Endothelial cell of umbilical vein (primary cell): ENCODE measurements around the gene DOCK6. TPM values are rescaled to one million over a fixed set of nuclear protein-coding genes. Genes with fewer than 3 reads are reported as not detected.

ENCODE experiments used
- BruUV-seq: library from RNA; stranded (reverse); fragments of 400-500 nt; replicated peaks from 2 replicates; lab custom pipeline; 2021; lab: Mats Ljungman, UMichigan
- CTCF ChIA-PET: fragments of 300-600, 350-600 bp; sonication (Branson Sonifier 250); formaldehyde crosslinking; loops from one replicate; lab custom pipeline; 2021; ENCODE audit warnings: antibody characterized with exemption, inconsistent platforms; lab: Charles Lee
- POLR2A ChIA-PET: fragments of 300-600, 350-600 bp; sonication (Branson Sonifier 250); formaldehyde crosslinking; loops from one replicate; lab custom pipeline; 2021; ENCODE audit warnings: antibody characterized with exemption, inconsistent platforms; lab: Charles Lee
- DNase-seq: peaks from one replicate; pipeline ENCODE4 v3.0.0-alpha.2; 2011; ENCODE audit warnings: low read depth, low spot score
- FAIRE-seq: peaks from 2 replicates; lab custom pipeline; 2011; peaks lifted over from hg19 to GRCh38; lab: Jason Lieb, UNC
- H2AFZ ChIP-seq: 2 replicates; pipeline ENCODE4 v1.6.0; 2012; ENCODE audit warnings: low read depth, low read length, control low read depth, inconsistent platforms
- H3K27ac ChIP-seq: 2 replicates; pipeline ENCODE4 v1.5.1; 2011; ENCODE audit warnings: low read depth, mild to moderate bottlenecking, control low read depth, low read length, moderate library complexity; ENCODE audit not compliant: insufficient read depth
- H3K27me3 ChIP-seq, 2 experiments: 2 replicates each; pipeline versions ENCODE4 v1.6.0 to v1.6.1; 2011; ENCODE audit warnings: low read length in 2 of 2, mixed read lengths in 1 of 2; ENCODE audit not compliant: control insufficient read depth in 2 of 2, insufficient read depth in 2 of 2
- H3K36me3 ChIP-seq, 2 experiments: 2 replicates in 1 of 2; 3 replicates in 1 of 2; pipeline ENCODE4 v1.5.1; 2011; ENCODE audit warnings: low read length in 2 of 2, mild to moderate bottlenecking in 1 of 2, moderate library complexity in 1 of 2; ENCODE audit not compliant: control insufficient read depth in 2 of 2, insufficient read depth in 2 of 2; ENCODE audit errors: extremely low read depth in 1 of 2
- H3K4me1 ChIP-seq: 3 replicates; pipeline ENCODE4 v1.5.1; 2011; ENCODE audit warnings: mild to moderate bottlenecking, low read length; ENCODE audit not compliant: control insufficient read depth, insufficient read depth; ENCODE audit errors: extremely low read depth
- H3K4me2 ChIP-seq: 2 replicates; pipeline ENCODE4 v1.6.1; 2011; ENCODE audit warnings: low read length, control low read depth, mixed read lengths; ENCODE audit not compliant: insufficient read depth
- H3K4me3 ChIP-seq, 3 experiments: fragments of 200-600 bp in 1 of 3; sonication (generic), shearing (Covaris generic) in 1 of 3; replicated peaks in 1 of 3; 2 replicates each; pipeline ENCODE4 v1.5.1; 2011 to 2016; ENCODE audit warnings: control low read depth in 3 of 3, low read length in 3 of 3, mild to moderate bottlenecking in 2 of 3, inconsistent platforms in 1 of 3, low read depth in 1 of 3, moderate library complexity in 1 of 3; ENCODE audit not compliant: insufficient read depth in 1 of 3
- H3K79me2 ChIP-seq: 2 replicates; pipeline ENCODE4 v1.6.0; 2012; ENCODE audit warnings: low read length, inconsistent platforms; ENCODE audit not compliant: control insufficient read depth, insufficient read depth
- H3K9ac ChIP-seq: replicated peaks from 2 replicates; pipeline ENCODE3; 2011; ENCODE audit warnings: low read length, control low read depth; ENCODE audit not compliant: insufficient read depth; ENCODE audit errors: extremely low read depth
- H3K9me1 ChIP-seq: replicated peaks from 3 replicates; pipeline ENCODE4 v1.6.0; 2011; ENCODE audit warnings: mild to moderate bottlenecking, low read length; ENCODE audit not compliant: control insufficient read depth, insufficient read depth; ENCODE audit errors: extremely low read depth
- H3K9me3 ChIP-seq: replicated peaks from 2 replicates; pipeline ENCODE4 v1.5.1; 2012; ENCODE audit warnings: low read length, inconsistent platforms; ENCODE audit not compliant: control insufficient read depth, insufficient read depth
- H4K20me1 ChIP-seq: replicated peaks from 2 replicates; pipeline ENCODE3; 2011; ENCODE audit warnings: mild to moderate bottlenecking, low read length; ENCODE audit not compliant: control insufficient read depth, insufficient read depth; ENCODE audit errors: extremely low read depth
- CTCF ChIP-seq, 2 donors: IDR thresholded peaks; 1 replicate in 1 of 2; 2 replicates in 1 of 2; pipeline ENCODE4 v1.5.1; 2011; ENCODE audit warnings: low read length in 2 of 2, mild to moderate bottlenecking in 2 of 2, moderate library complexity in 2 of 2, control low read depth in 1 of 2, inconsistent platforms in 1 of 2, low read depth in 1 of 2; ENCODE audit not compliant: insufficient read depth in 1 of 2; ENCODE audit errors: extremely low read depth in 1 of 2
- EZH2 ChIP-seq: IDR thresholded peaks from 2 replicates; pipeline ENCODE4 v1.6.1; 2012; ENCODE audit warnings: borderline replicate concordance, low read depth, mild to moderate bottlenecking, moderate library complexity, low read length, inconsistent platforms; ENCODE audit not compliant: severe bottlenecking
- FOS ChIP-seq: IDR thresholded peaks from 2 replicates; pipeline ENCODE4 v1.6.1; 2011; ENCODE audit warnings: mild to moderate bottlenecking, low read length, moderate library complexity, borderline replicate concordance; ENCODE audit not compliant: insufficient read depth
- GATA2 ChIP-seq: IDR thresholded peaks from 2 replicates; pipeline ENCODE4 v1.7.0; 2011; ENCODE audit warnings: low read depth, mild to moderate bottlenecking, moderate library complexity, mixed read lengths, low read length; ENCODE audit not compliant: insufficient read length, insufficient read depth
- JUN ChIP-seq: IDR thresholded peaks from 2 replicates; pipeline ENCODE4 v1.6.1; 2011; ENCODE audit warnings: borderline replicate concordance, low read depth; ENCODE audit not compliant: insufficient read length, insufficient read depth
- MAX ChIP-seq: IDR thresholded peaks from 2 replicates; pipeline ENCODE4 v1.6.1; 2011; ENCODE audit not compliant: insufficient read depth, insufficient read length
- MYC ChIP-seq: IDR thresholded peaks from one replicate; pipeline ENCODE4 v1.6.1; 2011; ENCODE audit warnings: mild to moderate bottlenecking, low read depth, low read length
- POLR2A ChIP-seq: IDR thresholded peaks from 2 replicates; pipeline ENCODE4 v1.6.1; 2012; ENCODE audit warnings: low read depth, mild to moderate bottlenecking, control low read depth, low read length
- POLR2AphosphoS5 ChIP-seq: IDR thresholded peaks from 2 replicates; pipeline ENCODE4 v1.6.1; 2012; ENCODE audit warnings: low read depth, mild to moderate bottlenecking, control low read depth, low read length, moderate library complexity; ENCODE audit not compliant: insufficient read depth
- dilution Hi-C: fragments of 300-500 bp; cut with MboI; formaldehyde crosslinking; loops from one replicate; pipeline ENCODE4 v1.15.0; 2019; ENCODE audit warnings: low sequenced_read_pairs; ENCODE audit not compliant: extremely low pct_ligation_motif_present
- intact Hi-C: fragments of 100-400 bp; cut with micrococcal nuclease; formaldehyde crosslinking; loops from one replicate; pipeline ENCODE4 v1.10.0; 2022
- polyA plus RNA-seq, 4 experiments: library from polyadenylated mRNA; depleted of rRNA in 3 of 4; stranded (reverse) in 3 of 4; unstranded in 1 of 4; fragments of >200 nt; gene quantifications; 2 replicates each; pipeline versions ENCODE4 v1.2.1 to v1.2.3, GENCODE V29; 2011 to 2012; ENCODE audit warnings: missing spikeins in 1 of 4
- total RNA-seq: library from RNA; stranded (reverse); gene quantifications from 2 replicates; pipeline ENCODE4 v1.2.3, GENCODE V29; 2021

DOCK6 gene
- total and polyA plus RNA-seq, 2 donors (not counting 3 experiments of a cell fraction or from before 2014, with no cell fraction given) = 126 to 334 TPM

GRCh38 chr19:11202488-11203193 lies 59.7 kb downstream of the DOCK6 start:
- no peaks in the 10 kb centered on the region for H3K79me2 ChIP-seq
- H3K4me2 ChIP-seq = no peak overlapping the region
- H3K9me3 ChIP-seq = no peaks in the 10 kb centered on the region
- DNase-seq (no peak), FAIRE-seq (no peak)
- CTCF ChIA-PET = interaction anchor here (0.6 to 7.6 kb wide), 7 partner anchors 10 to 266 kb away, joined by 3 to 116 read pairs (median 7); no protein-coding TSS in a partner anchor
- POLR2A ChIA-PET = no interaction called here
- no peak overlapping the region for H3K9ac ChIP-seq
- BruUV-seq = no TSS peak
- H3K36me3 ChIP-seq = peaks cover 5 to 34% of the 10 kb centered on the region in 2 experiments
- no peak overlapping the region for H2AFZ ChIP-seq
- no peak for TF ChIP-seq POLR2A
- no peak for TF ChIP-seq MYC
- TF ChIP-seq MAX = no peak
- TF ChIP-seq CTCF (IDR thresholded peaks at IDR 0.05; ENCODE audit: extremely low read depth in 1 of 2, insufficient read depth in 1 of 2, low read depth in 1 of 2, low read length in 2 of 2) = no peak
- TF ChIP-seq POLR2AphosphoS5 = no peak
- TF ChIP-seq FOS = no peak
- TF ChIP-seq JUN = no peak
- TF ChIP-seq EZH2 = no peak
- TF ChIP-seq GATA2 = no peak
- intact Hi-C loops (loop anchor here (1.0 to 5.0 kb wide), 4 partner anchors 64 to 265 kb away; no protein-coding TSS in a partner anchor), dilution Hi-C loops (no loop called here)
- peaks cover 9% of the 10 kb centered on the region for H3K4me1 ChIP-seq
- no peaks in the 10 kb centered on the region for H4K20me1 ChIP-seq
- no peaks in the 10 kb centered on the region for H3K27me3 ChIP-seq
- peak overlapping the region; percentile 9 for H3K27ac ChIP-seq
- no peak overlapping the region for H3K4me3 ChIP-seq
- no peaks in the 10 kb centered on the region for H3K9me1 ChIP-seq
